WTC11 (cell line): ENCODE data around the gene BICRA. TPM values are rescaled to one million over a fixed set of nuclear protein-coding genes. Genes with fewer than 3 reads are reported as not detected.

Experiments
- ATAC-seq: fragments of 200-7000 bp; cut with Tn5 transposase; 2 replicates; pipeline ENCODE4 v1.10.0; 2021; ENCODE audit warnings: mild to moderate bottlenecking, moderate library complexity
- CTCF ChIA-PET: fragments of 300-600 bp; sonication (Branson Sonifier 250); formaldehyde crosslinking; loops from one replicate; lab custom pipeline; 2021; ENCODE audit warnings: antibody characterized with exemption; lab: Charles Lee
- POLR2A ChIA-PET: fragments of 350-600 bp; sonication (Branson Sonifier 250); formaldehyde crosslinking; loops from one replicate; lab custom pipeline; 2021; ENCODE audit warnings: antibody characterized with exemption; lab: Charles Lee
- DNase-seq: peaks from one replicate; pipeline ENCODE4 v3.0.0; 2021; ENCODE audit warnings: low spot score
- H3K27ac Mint-ChIP-seq: 2 replicates; pipeline ENCODE4 v1.8.0; 2021; ENCODE audit warnings: mixed read lengths
- H3K27me3 Mint-ChIP-seq: 2 replicates; pipeline ENCODE4 v1.8.0; 2021; ENCODE audit warnings: low read depth, mild to moderate bottlenecking, moderate library complexity, mixed read lengths
- H3K36me3 Mint-ChIP-seq: 2 replicates; pipeline ENCODE4 v1.8.0; 2021; ENCODE audit warnings: mixed read lengths
- H3K4me1 Mint-ChIP-seq: 2 replicates; pipeline ENCODE4 v1.8.0; 2022; ENCODE audit warnings: mixed read lengths
- H3K4me3 Mint-ChIP-seq: 2 replicates; pipeline ENCODE4 v1.8.0; 2021; ENCODE audit warnings: mild to moderate bottlenecking, moderate library complexity, mixed read lengths
- H3K9me3 Mint-ChIP-seq: 2 replicates; pipeline ENCODE4 v1.8.0; 2021; ENCODE audit warnings: mixed read lengths
- CREM ChIP-seq: sonication (generic); formaldehyde crosslinking; IDR thresholded peaks from 2 replicates; pipeline ENCODE4 v1.8.1; 2022; ENCODE audit warnings: mild to moderate bottlenecking, missing genetic modification reagents, moderate library complexity
- E2F5 ChIP-seq: sonication (generic); formaldehyde crosslinking; IDR thresholded peaks from 2 replicates; pipeline ENCODE4 v1.8.1; 2022; ENCODE audit warnings: mild to moderate bottlenecking, moderate library complexity, missing genetic modification reagents
- EMX1 ChIP-seq: fragments of 250-450 bp; sonication (Bioruptor Pico); IDR thresholded peaks from 2 replicates; pipeline ENCODE4 v1.8.0; 2021; ENCODE audit warnings: mild to moderate bottlenecking
- ERG ChIP-seq: fragments of 250-450 bp; sonication (Bioruptor Pico); IDR thresholded peaks from 2 replicates; pipeline ENCODE4 v1.8.0; 2021; ENCODE audit warnings: mild to moderate bottlenecking
- GRHL2 ChIP-seq: fragments of 250-450 bp; sonication (Bioruptor Pico); IDR thresholded peaks from 2 replicates; pipeline ENCODE4 v1.8.0; 2022; ENCODE audit warnings: mild to moderate bottlenecking, moderate library complexity; ENCODE audit not compliant: insufficient replicate concordance, severe bottlenecking
- IRF2 ChIP-seq: sonication (generic); formaldehyde crosslinking; IDR thresholded peaks from 2 replicates; pipeline ENCODE4 v1.8.0; 2022; ENCODE audit warnings: low read depth, missing genetic modification reagents, borderline replicate concordance
- JUN ChIP-seq: sonication (generic); formaldehyde crosslinking; IDR thresholded peaks from 2 replicates; pipeline ENCODE4 v1.8.0; 2023; ENCODE audit warnings: mild to moderate bottlenecking, missing genetic modification reagents
- NFATC4 ChIP-seq: fragments of 250-450 bp; sonication (Bioruptor Pico); IDR thresholded peaks from 2 replicates; pipeline ENCODE4 v1.9.0; 2021; ENCODE audit warnings: mild to moderate bottlenecking
- NFE2L1 ChIP-seq: sonication (generic); formaldehyde crosslinking; IDR thresholded peaks from 2 replicates; pipeline ENCODE4 v1.8.1; 2023; ENCODE audit warnings: missing genetic modification reagents
- NR1H2 ChIP-seq: sonication (generic); formaldehyde crosslinking; IDR thresholded peaks from 2 replicates; pipeline ENCODE4 v1.9.0; 2021; ENCODE audit warnings: mild to moderate bottlenecking, moderate library complexity, missing genetic modification reagents
- NR3C1 ChIP-seq: sonication (generic); formaldehyde crosslinking; conservative IDR thresholded peaks from 2 replicates; pipeline ENCODE4 v1.8.1; 2023; ENCODE audit warnings: low read depth, mild to moderate bottlenecking, missing genetic modification reagents
- SMAD3 ChIP-seq: sonication (generic); formaldehyde crosslinking; IDR thresholded peaks from 2 replicates; pipeline ENCODE4 v1.8.0; 2022; ENCODE audit warnings: missing genetic modification reagents, mild to moderate bottlenecking, borderline replicate concordance
- SP1 ChIP-seq: sonication (generic); formaldehyde crosslinking; conservative IDR thresholded peaks from 2 replicates; pipeline ENCODE4 v1.8.1; 2022; ENCODE audit warnings: missing genetic modification reagents
- TCF7 ChIP-seq: sonication (generic); formaldehyde crosslinking; IDR thresholded peaks from 2 replicates; pipeline ENCODE4 v1.8.0; 2022; ENCODE audit warnings: mild to moderate bottlenecking, low read depth, missing genetic modification reagents, moderate library complexity
- TEAD4 ChIP-seq: sonication (generic); formaldehyde crosslinking; IDR thresholded peaks from 2 replicates; pipeline ENCODE4 v1.8.0; 2022; ENCODE audit warnings: mild to moderate bottlenecking, missing genetic modification reagents
- TP53 ChIP-seq: sonication (generic); formaldehyde crosslinking; IDR thresholded peaks from 2 replicates; pipeline ENCODE4 v1.8.1; 2023; ENCODE audit warnings: mild to moderate bottlenecking, missing genetic modification reagents
- ZMAT4 ChIP-seq: fragments of 250-450 bp; sonication (Bioruptor Pico); IDR thresholded peaks from 2 replicates; pipeline ENCODE4 v1.9.0; 2021; ENCODE audit warnings: mild to moderate bottlenecking
- ZNF219 ChIP-seq: sonication (generic); formaldehyde crosslinking; IDR thresholded peaks from 2 replicates; pipeline ENCODE4 v1.8.0; 2023; ENCODE audit warnings: missing genetic modification reagents, mild to moderate bottlenecking, borderline replicate concordance
- ZNF263 ChIP-seq: sonication (generic); formaldehyde crosslinking; IDR thresholded peaks from 2 replicates; pipeline ENCODE4 v1.8.1; 2022; ENCODE audit warnings: low read depth, mild to moderate bottlenecking, moderate library complexity, missing genetic modification reagents
- ZNF512 ChIP-seq: sonication (generic); formaldehyde crosslinking; IDR thresholded peaks from 2 replicates; pipeline ENCODE4 v1.8.1; 2022; ENCODE audit warnings: missing genetic modification reagents, borderline replicate concordance
- total RNA-seq: library from RNA; stranded (reverse); gene quantifications from 3 replicates; pipeline ENCODE4 v1.2.3, GENCODE V29; 2021
- TF ChIP-seq, protein P1 (sequence below): sonication (generic); formaldehyde crosslinking; IDR thresholded peaks from 2 replicates; pipeline ENCODE4 v1.8.1; 2022; ENCODE audit warnings: low read depth, mild to moderate bottlenecking, moderate library complexity, missing genetic modification reagents, borderline replicate concordance
- TF ChIP-seq, protein P2 (sequence below): sonication (generic); formaldehyde crosslinking; IDR thresholded peaks from 2 replicates; pipeline ENCODE4 v1.8.1; 2023; ENCODE audit warnings: mild to moderate bottlenecking, missing genetic modification reagents, moderate library complexity
- TF ChIP-seq, protein P3 (sequence below): sonication (generic); formaldehyde crosslinking; IDR thresholded peaks from 2 replicates; pipeline ENCODE4 v1.8.1; 2023; ENCODE audit warnings: mild to moderate bottlenecking, missing genetic modification reagents
- TF ChIP-seq, protein P4 (sequence below): sonication (generic); formaldehyde crosslinking; IDR thresholded peaks from 2 replicates; pipeline ENCODE4 v1.8.0; 2022; ENCODE audit warnings: mild to moderate bottlenecking, missing genetic modification reagents

The BICRA gene
- total RNA-seq, 1 experiment from 2014 or later, result 30.3 TPM

- TF ChIP-seq, protein P1, sequence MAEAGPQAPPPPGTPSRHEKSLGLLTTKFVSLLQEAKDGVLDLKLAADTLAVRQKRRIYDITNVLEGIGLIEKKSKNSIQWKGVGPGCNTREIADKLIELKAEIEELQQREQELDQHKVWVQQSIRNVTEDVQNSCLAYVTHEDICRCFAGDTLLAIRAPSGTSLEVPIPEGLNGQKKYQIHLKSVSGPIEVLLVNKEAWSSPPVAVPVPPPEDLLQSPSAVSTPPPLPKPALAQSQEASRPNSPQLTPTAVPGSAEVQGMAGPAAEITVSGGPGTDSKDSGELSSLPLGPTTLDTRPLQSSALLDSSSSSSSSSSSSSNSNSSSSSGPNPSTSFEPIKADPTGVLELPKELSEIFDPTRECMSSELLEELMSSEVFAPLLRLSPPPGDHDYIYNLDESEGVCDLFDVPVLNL (CRISPR knock-in tag), result no peak
- TF ChIP-seq ZNF219 (no peak), EMX1 (CRISPR knock-in tag) (no peak), NFE2L1 (CRISPR knock-in tag) (no peak), SMAD3 (CRISPR knock-in tag) (no peak), SP1 (no peak), IRF2 (CRISPR knock-in tag) (no peak)
Measured at GRCh38 chr19:47631681-47632446, 22.9 kb downstream of the BICRA start (continued).

GRCh38 chr19:47633517-47633916 lies 24.6 kb downstream of the BICRA start:
- Mint-ChIP-seq H3K4me3 (no peak overlapping the region), H3K4me1 (peaks cover 32% of the 10 kb centered on the region), H3K36me3 (peaks cover 16% of the 10 kb centered on the region), H3K27me3 (no peaks in the 10 kb centered on the region), H3K27ac (peak overlapping the region; percentile 72; the same call in 1 of the 2 replicates), H3K9me3 (no peaks in the 10 kb centered on the region)
- ChIA-PET CTCF (interaction anchor here (0.5 to 1.5 kb wide), 4 partner anchors 40 to 197 kb away, joined by 3 to 5 read pairs (median 4); no protein-coding TSS in a partner anchor), POLR2A (no interaction called here)
- ATAC-seq, result no peak
- no peak for DNase-seq
- TF ChIP-seq TP53 (CRISPR knock-in tag) (no peak), E2F5 (CRISPR knock-in tag) (no peak), CREM (no peak), SMAD3 (CRISPR knock-in tag) (no peak), NR1H2 (CRISPR knock-in tag) (no peak), TCF7 (CRISPR knock-in tag) (no peak), ZNF512 (CRISPR knock-in tag) (no peak), NFATC4 (CRISPR knock-in tag) (no peak), TEAD4 (no peak), NR3C1 (CRISPR knock-in tag) (no peak), JUN (CRISPR knock-in tag) (no peak), GRHL2 (CRISPR knock-in tag) (no peak), ZNF263 (no peak), ERG (no peak), ZMAT4 (CRISPR knock-in tag) (no peak)
- TF ChIP-seq, protein P2, sequence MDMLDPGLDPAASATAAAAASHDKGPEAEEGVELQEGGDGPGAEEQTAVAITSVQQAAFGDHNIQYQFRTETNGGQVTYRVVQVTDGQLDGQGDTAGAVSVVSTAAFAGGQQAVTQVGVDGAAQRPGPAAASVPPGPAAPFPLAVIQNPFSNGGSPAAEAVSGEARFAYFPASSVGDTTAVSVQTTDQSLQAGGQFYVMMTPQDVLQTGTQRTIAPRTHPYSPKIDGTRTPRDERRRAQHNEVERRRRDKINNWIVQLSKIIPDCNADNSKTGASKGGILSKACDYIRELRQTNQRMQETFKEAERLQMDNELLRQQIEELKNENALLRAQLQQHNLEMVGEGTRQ (CRISPR knock-in tag), result no peak
- TF ChIP-seq, protein P3, sequence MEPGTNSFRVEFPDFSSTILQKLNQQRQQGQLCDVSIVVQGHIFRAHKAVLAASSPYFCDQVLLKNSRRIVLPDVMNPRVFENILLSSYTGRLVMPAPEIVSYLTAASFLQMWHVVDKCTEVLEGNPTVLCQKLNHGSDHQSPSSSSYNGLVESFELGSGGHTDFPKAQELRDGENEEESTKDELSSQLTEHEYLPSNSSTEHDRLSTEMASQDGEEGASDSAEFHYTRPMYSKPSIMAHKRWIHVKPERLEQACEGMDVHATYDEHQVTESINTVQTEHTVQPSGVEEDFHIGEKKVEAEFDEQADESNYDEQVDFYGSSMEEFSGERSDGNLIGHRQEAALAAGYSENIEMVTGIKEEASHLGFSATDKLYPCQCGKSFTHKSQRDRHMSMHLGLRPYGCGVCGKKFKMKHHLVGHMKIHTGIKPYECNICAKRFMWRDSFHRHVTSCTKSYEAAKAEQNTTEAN (CRISPR knock-in tag), result no peak
- TF ChIP-seq, protein P4, sequence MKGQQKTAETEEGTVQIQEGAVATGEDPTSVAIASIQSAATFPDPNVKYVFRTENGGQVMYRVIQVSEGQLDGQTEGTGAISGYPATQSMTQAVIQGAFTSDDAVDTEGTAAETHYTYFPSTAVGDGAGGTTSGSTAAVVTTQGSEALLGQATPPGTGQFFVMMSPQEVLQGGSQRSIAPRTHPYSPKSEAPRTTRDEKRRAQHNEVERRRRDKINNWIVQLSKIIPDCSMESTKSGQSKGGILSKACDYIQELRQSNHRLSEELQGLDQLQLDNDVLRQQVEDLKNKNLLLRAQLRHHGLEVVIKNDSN (CRISPR knock-in tag), result no peak
